OCI-LY3 (cell line): ENCODE data around the gene ZNG1A.
"Not testable (repeated sequence)": the region's sequence is repeated elsewhere in the genome, so short reads cannot be mapped to it uniquely, and the experiment has no call there.

Experiments used
- H2AFZ ChIP-seq: fragments of 200-600, 300-600 bp; shearing (Covaris generic); 2 replicates; pipeline ENCODE4 v1.6.0; 2014; ENCODE audit warnings: antibody characterized with exemption, low read depth, low read length
- H3K27ac ChIP-seq: fragments of 200-600, 300-600 bp; sonication (generic); 2 replicates; pipeline ENCODE4 v1.5.1; 2014; ENCODE audit warnings: mild to moderate bottlenecking, low read length, moderate library complexity, mixed read lengths
- H3K27me3 ChIP-seq: fragments of 200-600, 300-600 bp; sonication (generic); 2 replicates; pipeline ENCODE4 v1.6.1; 2014; ENCODE audit warnings: low read depth, low read length, mixed read lengths
- H3K36me3 ChIP-seq: fragments of 200-600, 300-600 bp; sonication (generic); replicated peaks from 2 replicates; pipeline ENCODE3; 2014; ENCODE audit warnings: low read depth, low read length, mixed read lengths
- H3K4me1 ChIP-seq: fragments of 300-600, 200-600 bp; sonication (generic); 2 replicates; pipeline ENCODE4 v1.6.1; 2014; ENCODE audit warnings: low read length, mixed read lengths
- H3K4me2 ChIP-seq: fragments of 200-600, 300-600 bp; sonication (generic); 2 replicates; pipeline ENCODE4 v1.6.1; 2014; ENCODE audit warnings: low read length, mixed read lengths
- H3K4me3 ChIP-seq: fragments of 300-600, 200-600 bp; sonication (generic); 2 replicates; pipeline ENCODE4 v1.5.1; 2014; ENCODE audit warnings: antibody characterized with exemption, mild to moderate bottlenecking, low read length, moderate library complexity
- H3K79me2 ChIP-seq: fragments of 300-600, 200-600 bp; shearing (Covaris generic); 2 replicates; pipeline ENCODE4 v1.6.1; 2014; ENCODE audit warnings: mild to moderate bottlenecking, low read length, mixed read lengths
- H3K9ac ChIP-seq: fragments of 300-600, 200-600 bp; shearing (Covaris generic); 2 replicates; pipeline ENCODE4 v1.6.0; 2014; ENCODE audit warnings: mild to moderate bottlenecking, low read length, moderate library complexity
- H3K9me3 ChIP-seq: fragments of 200-600, 300-600 bp; shearing (Covaris generic); 2 replicates; pipeline ENCODE4 v1.6.1; 2014; ENCODE audit warnings: low read length, mixed read lengths; ENCODE audit not compliant: insufficient read depth
- H4K20me1 ChIP-seq: fragments of 200-600, 300-600 bp; sonication (generic); 2 replicates; pipeline ENCODE4 v1.6.1; 2016; ENCODE audit warnings: low read length, mixed read lengths; ENCODE audit not compliant: insufficient read depth

ZNG1A gene

DNA sequence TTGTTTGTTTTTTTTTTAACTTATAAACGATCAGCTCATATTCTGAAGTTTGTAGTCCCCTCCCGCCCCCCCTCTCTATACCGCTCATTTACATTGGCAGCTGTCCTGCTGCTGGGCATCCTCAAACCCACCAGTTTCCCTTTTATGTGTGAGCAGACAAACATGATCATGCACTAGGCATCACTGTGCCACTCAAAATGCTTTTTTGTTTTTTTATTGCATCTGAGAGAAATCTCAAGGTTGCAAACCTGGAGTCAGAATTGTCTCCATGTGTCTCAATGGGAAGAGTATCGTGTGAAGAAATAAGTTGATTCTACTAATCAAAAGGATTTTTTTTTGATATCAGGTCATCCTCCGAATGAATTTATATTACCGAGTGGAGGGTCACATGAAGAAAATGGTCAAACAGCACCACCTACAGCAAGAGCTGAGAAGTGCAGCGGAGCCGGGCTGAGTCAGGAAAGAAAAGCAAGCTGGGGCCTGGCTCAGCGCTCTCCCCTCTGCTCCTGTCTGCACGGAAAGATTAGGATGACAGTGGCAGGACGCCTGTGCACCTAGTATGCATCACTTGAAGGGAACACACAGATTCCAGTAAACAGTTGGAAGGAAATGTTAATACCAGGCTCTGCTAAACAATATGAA, 90.3 kb downstream of the ZNG1A start:
- not testable (repeated sequence) for H3K4me2 ChIP-seq, H3K79me2 ChIP-seq, H4K20me1 ChIP-seq, H3K4me3 ChIP-seq, H3K27ac ChIP-seq, H2AFZ ChIP-seq, H3K9me3 ChIP-seq, H3K9ac ChIP-seq, H3K27me3 ChIP-seq, H3K36me3 ChIP-seq, H3K4me1 ChIP-seq

DNA sequence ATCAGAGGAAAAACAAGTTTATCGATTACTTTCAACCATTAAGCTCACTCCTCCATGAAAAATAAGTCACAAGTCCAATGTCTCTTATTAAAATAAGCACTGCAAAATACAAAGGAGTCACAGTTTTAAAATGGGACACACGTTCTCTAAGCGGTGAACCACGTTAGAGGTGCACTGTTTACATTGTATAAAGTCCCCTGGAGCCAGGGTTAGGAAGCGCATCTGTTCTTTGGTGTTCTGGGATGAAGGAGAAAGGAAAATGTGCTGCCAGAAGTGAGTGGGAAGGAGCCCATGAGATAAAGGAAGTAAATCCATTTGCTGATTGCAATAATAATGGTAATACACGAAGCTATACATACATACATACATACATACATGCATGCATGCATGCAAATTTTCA, 91.0 kb downstream of the ZNG1A start:
- H3K27ac ChIP-seq, H3K4me3 ChIP-seq, H3K4me1 ChIP-seq, H3K36me3 ChIP-seq, H3K9ac ChIP-seq, H3K4me2 ChIP-seq, H3K27me3 ChIP-seq, H4K20me1 ChIP-seq, H2AFZ ChIP-seq, H3K9me3 ChIP-seq, H3K79me2 ChIP-seq: not testable (repeated sequence)

DNA sequence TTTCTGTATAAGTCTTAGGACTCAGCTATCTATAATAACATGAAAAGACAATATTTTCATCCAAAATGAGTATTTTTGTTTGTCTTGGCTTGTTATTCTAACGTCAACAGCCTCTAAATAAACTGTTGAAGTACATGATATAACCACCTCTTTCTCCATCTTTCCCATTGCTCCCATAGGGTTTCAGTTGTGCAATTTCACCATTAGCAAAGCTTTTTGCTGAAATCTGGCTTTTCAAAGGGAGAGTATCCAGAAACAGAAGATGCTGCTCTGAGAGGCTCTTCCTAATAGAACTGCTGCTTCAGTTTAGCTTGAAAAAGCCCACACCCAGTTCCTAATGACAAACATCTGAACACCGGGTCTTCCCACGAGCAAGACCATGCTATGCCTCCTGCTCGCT, 91.8 kb downstream of the ZNG1A start:
- H3K9ac ChIP-seq, H3K4me1 ChIP-seq, H4K20me1 ChIP-seq, H3K36me3 ChIP-seq, H3K79me2 ChIP-seq, H3K27ac ChIP-seq, H2AFZ ChIP-seq, H3K4me2 ChIP-seq, H3K9me3 ChIP-seq, H3K4me3 ChIP-seq, H3K27me3 ChIP-seq: not testable (repeated sequence)

DNA sequence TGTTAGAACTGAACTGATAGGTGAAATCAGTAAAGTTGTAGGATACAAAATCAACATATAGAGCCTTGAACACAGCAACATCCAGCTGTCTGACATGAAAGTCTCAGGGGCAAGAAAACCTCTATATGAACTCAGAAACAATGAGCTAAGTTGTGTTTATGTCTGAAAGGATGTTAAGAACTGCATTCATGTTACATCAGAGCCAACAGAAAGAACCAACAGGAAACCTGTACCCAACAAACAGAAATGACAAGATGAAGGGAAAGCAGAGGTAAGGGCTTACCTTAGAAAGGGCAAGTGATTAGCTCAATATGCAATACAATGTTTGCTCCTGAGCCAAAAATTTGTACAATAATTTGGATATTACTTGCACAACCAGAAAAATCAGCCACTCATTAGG, 92.2 kb downstream of the ZNG1A start:
- not testable (repeated sequence) for H3K4me3 ChIP-seq, H3K9me3 ChIP-seq, H3K27ac ChIP-seq, H2AFZ ChIP-seq, H3K4me2 ChIP-seq, H4K20me1 ChIP-seq, H3K4me1 ChIP-seq, H3K9ac ChIP-seq, H3K36me3 ChIP-seq, H3K27me3 ChIP-seq, H3K79me2 ChIP-seq

DNA sequence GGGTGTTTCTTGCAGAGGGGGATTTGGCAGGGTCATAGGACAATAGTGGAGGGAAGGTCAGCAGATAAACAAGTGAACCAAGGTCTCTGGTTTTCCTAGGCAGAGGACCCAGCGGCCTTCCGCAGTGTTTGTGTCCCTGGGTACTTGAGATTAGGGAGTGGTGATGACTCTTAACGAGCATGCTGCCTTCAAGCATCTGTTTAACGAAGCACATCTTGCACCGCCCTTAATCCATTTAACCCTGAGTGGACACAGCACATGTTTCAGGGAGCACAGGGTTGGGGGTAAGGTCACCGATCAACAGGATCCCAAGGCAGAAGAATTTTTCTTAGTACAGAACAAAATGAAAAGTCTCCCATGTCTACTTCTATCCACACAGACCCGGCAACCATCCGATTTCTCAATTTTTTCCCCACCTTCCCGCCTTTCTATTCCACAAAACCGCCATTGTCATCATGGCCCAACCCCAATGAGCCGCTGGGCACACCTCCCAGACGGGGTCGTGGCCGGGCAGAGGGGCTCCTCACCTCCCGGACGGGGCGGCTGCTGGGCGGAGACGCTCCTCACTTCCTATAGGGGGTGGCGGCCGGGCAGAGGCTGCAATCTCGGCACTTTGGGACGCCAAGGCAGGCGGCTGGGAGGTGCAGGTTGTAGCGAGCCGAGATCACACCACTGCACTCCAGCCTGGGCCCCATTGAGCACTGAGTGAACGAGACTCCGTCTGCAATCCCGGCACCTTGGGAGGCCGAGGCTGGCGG, 95.7 kb downstream of the ZNG1A start:
- H3K9ac ChIP-seq, H2AFZ ChIP-seq, H3K79me2 ChIP-seq, H3K4me2 ChIP-seq, H4K20me1 ChIP-seq, H3K4me3 ChIP-seq, H3K9me3 ChIP-seq, H3K27me3 ChIP-seq, H3K36me3 ChIP-seq, H3K4me1 ChIP-seq, H3K27ac ChIP-seq: not testable (repeated sequence)

DNA sequence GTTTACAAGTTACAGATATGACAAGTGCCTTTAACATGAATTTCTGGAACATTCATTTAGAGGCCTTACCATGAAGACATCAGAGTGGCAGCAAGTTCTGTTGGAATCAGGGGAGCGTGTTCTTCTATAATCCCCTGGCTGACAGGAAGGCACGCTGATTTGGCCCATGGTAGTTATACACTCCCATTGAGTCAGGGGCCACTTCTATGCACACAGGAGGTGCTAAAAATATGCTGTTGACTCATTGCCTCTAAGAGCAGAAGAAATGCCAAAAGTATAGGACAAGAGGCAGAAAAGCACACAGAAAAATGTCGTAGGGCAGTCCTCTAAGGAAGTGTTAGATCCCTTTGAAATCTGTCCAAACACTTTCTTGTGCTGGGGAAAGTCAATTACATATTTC, 100.5 kb downstream of the ZNG1A start:
- not testable (repeated sequence) for H3K4me1 ChIP-seq, H3K27ac ChIP-seq, H3K4me2 ChIP-seq, H4K20me1 ChIP-seq, H3K27me3 ChIP-seq, H3K36me3 ChIP-seq, H3K79me2 ChIP-seq, H3K9me3 ChIP-seq, H3K4me3 ChIP-seq, H3K9ac ChIP-seq, H2AFZ ChIP-seq

DNA sequence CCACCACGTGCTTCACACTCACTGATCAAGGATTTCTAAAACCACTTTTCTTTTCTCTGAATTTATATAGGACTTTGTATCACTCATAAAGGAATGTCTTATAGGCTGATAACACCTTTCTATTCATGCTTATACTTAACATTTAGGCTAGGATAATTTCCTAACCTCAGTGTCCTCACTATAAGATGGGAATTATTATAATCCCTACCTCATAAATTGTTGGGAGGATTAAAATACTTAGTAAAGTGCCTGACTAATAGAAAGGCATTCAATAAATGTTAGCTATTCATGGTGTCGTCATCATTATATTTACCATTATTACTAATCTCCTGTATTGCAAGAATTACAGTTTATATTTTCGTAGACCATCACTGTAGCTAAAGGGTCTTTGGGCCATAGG, 102.5 kb downstream of the ZNG1A start:
- H3K4me3 ChIP-seq, H3K79me2 ChIP-seq, H3K27ac ChIP-seq, H4K20me1 ChIP-seq, H3K27me3 ChIP-seq, H3K4me1 ChIP-seq, H2AFZ ChIP-seq, H3K9me3 ChIP-seq, H3K36me3 ChIP-seq, H3K4me2 ChIP-seq, H3K9ac ChIP-seq: not testable (repeated sequence)

DNA sequence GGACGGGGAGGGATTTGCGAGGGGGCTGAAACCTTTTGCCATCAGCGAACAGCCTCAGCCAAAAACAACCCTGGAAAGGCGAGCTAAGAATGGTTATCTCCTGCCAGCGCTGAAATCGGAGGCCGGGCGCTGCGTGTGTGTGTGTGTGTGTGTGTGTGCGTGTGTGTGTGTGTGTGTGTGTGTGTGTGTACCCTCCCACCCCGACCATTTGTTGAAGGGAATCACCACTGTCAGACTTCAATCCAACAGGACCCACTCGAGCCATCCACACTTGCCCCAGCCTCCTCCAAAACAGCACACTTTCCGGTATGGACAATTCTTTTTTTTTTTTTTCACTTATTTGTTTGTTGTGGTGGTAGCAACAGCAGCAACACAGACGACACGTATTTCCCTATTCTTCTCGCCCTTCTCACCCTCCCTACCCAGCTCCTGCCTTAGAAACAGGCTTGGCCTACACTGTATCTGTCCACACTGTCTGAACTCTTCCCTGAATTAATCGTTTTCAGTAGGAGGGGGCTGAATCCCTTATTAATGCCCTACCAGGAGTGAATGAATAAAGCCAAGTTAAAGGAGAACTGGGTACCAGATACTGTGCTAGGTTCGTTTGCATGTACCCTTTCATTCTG, 104.8 kb downstream of the ZNG1A start:
- H2AFZ ChIP-seq, H3K4me2 ChIP-seq, H3K9ac ChIP-seq, H3K27ac ChIP-seq, H3K79me2 ChIP-seq, H3K4me1 ChIP-seq, H3K27me3 ChIP-seq, H3K36me3 ChIP-seq, H4K20me1 ChIP-seq, H3K9me3 ChIP-seq, H3K4me3 ChIP-seq: not testable (repeated sequence)

DNA sequence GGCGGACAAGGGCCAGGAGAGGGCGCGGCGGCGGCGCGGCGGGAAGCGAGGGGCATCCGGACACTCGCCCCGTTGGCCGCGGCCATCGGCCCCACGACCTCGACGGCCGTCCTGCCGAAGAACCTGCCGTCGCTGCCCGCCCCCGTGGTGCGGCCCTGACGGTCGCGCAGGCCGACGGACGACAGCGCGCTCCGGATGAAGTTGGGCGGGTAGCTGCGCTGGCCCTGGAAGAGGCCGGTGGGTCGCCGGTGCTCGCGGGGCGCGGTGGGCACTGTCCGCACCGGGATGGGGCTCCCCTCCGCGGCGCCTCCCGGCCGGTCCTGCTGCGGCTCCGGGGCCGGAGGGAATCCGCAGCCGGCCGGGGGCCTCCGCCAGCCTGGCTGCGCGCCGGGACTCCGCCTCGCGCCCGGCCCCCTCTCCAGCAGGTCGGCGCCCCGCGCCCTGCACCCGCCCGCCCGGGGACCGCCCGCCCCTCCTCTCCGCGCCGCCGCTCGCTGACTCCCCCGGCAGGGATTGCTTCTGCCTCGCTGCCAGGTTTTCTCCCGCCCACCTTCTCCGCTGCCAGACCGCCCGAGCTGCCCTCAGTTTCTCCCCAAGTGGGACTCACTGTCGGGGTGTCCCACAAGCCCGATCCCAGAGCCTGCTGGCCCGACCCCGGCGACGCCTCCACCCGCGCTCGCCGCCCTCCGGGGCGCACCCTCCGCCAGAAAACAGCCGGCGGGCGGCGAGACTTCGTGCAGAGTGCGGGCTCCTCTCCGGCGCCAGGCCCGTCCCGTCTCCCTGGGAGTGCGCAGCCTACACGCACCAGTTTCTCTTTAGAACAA, 105.6 kb downstream of the ZNG1A start:
- H3K9ac ChIP-seq, H3K27me3 ChIP-seq, H3K9me3 ChIP-seq, H3K79me2 ChIP-seq, H4K20me1 ChIP-seq, H3K36me3 ChIP-seq, H3K27ac ChIP-seq, H3K4me2 ChIP-seq, H3K4me1 ChIP-seq, H2AFZ ChIP-seq, H3K4me3 ChIP-seq: not testable (repeated sequence)
